ENCODE results near the gene NTNG1.
A peak's percentile ranks its signal among the peaks of the same experiment; 100 is the strongest.

NTNG1 gene

DNA sequence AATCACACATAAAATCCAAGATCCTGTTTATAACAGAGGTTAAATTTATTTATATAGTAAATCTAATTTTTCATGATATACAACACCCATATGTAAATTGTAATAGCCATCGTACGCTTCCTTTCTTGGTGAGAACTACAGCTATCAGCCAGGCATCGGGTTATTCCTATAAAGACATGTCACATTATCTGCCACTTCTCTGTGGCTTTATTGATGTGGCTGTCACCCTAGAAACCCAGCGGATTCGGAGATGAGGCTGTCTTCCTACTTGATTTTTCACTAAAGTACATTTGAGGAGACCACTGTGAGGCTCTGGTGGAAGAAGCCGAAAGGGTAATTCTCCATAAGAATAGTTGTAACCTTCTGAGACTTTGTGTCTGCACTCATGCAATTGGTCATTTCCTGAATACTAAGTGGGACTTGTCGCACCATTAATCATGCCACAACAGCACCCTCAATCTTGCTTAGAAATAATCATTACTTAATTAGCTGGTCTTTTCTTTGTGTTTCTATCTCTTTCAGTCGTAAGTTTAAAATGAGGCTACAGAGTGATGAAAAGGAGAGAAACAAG, 106.0 kb downstream of the NTNG1 start:
- H3K9me3 Mint-ChIP-seq = no peaks in the 10 kb centered on the region
- DNase-seq = no peak
- H3K27ac Mint-ChIP-seq = peak overlapping the region; percentile 83
- H3K4me3 Mint-ChIP-seq = peak overlapping the region in 1 of 2 donors; percentile 17
- peaks cover 11% of the 10 kb centered on the region in 2 donors for H3K4me1 Mint-ChIP-seq
- ATAC-seq (replicated peaks) = peak; percentile 41 to 76
- no peaks in the 10 kb centered on the region for H3K36me3 Mint-ChIP-seq
- no peaks in the 10 kb centered on the region for H3K27me3 Mint-ChIP-seq

DNA sequence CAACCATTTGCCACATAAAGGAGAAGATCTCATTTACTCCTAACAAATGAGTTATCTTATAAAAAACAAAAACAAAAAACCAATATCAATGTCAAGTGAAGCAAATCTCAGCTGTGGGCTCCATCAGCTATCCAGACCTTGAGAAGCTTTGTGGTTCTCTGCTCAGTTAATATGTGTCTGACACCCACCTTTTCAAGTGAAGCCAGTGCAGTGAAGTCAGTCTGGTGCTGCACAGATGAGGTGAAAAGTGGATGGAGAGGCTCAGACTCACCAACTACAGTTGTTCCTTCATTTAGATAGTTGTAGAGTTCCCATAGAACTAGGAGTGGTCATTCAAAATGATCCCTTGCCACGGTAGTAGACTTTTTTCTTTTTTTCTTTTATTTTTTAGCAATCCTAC, 106.8 kb downstream of the NTNG1 start:
- ATAC-seq (replicated peaks) (peak in 1 of 2 donors; percentile 47), DNase-seq (no peak)
- Mint-ChIP-seq H3K4me1 (peaks cover 14 to 19% of the 10 kb centered on the region in 2 donors), H3K9me3 (no peaks in the 10 kb centered on the region), H3K4me3 (no peak overlapping the region), H3K27me3 (no peaks in the 10 kb centered on the region), H3K27ac (peak overlapping the region; percentile 83), H3K36me3 (no peaks in the 10 kb centered on the region)

GRCh38 chr1:107250169-107250568, 109.3 kb downstream of the NTNG1 start:
- Mint-ChIP-seq H3K4me1 (peaks cover 12 to 20% of the 10 kb centered on the region in 2 donors), H3K9me3 (no peaks in the 10 kb centered on the region), H3K36me3 (no peaks in the 10 kb centered on the region), H3K27me3 (no peaks in the 10 kb centered on the region), H3K4me3 (no peak overlapping the region), H3K27ac (no peak overlapping the region)
- ATAC-seq (replicated peaks) (no peak), DNase-seq (no peak)

DNA sequence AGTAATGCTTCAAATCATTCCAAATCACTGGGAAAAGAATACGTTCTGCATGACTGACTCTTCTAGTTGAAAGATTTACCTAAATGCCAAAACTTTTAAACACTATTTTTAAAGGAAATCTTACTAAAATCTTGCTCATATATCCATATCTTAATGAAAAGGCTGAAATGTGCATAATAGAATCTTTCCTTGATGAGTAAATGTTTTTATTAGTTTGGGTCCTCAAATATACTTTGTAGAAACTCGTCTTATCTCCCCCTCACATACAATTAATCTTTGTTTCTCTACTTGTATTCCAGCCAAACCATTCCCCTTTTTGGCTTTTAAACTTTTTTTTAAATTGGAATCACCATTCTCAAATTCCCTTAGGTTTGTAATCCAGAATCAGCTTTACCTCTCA, 110.2 kb downstream of the NTNG1 start:
- Mint-ChIP-seq H3K27me3 (no peaks in the 10 kb centered on the region), H3K36me3 (no peaks in the 10 kb centered on the region), H3K4me1 (peaks cover 12 to 20% of the 10 kb centered on the region in 2 donors), H3K27ac (no peak overlapping the region), H3K9me3 (no peaks in the 10 kb centered on the region), H3K4me3 (no peak overlapping the region)
- ATAC-seq (replicated peaks) = no peak
- DNase-seq = no peak

DNA sequence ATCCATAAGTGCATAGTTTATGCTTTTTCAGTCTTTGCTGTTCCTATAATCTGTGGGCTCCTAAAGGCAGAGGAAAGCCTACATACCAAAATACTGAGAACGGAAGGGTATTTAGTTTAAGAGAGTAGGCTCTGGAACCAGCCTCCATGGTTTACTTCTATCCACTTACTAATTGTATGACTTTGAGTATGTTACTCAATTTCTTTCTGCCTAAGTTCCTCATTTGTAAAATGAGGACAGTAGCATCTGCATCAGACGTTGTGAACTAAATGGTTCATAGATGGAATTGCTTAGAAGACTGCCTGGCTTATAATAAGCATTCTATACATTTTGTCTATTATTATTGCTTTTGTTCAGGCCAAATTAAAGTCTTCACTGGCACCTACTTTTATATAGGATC, 111.0 kb downstream of the NTNG1 start:
- Mint-ChIP-seq H3K36me3 (no peaks in the 10 kb centered on the region), H3K4me3 (no peak overlapping the region), H3K4me1 (peaks cover 15 to 20% of the 10 kb centered on the region in 2 donors), H3K27me3 (no peaks in the 10 kb centered on the region), H3K9me3 (no peaks in the 10 kb centered on the region), H3K27ac (no peak overlapping the region)
- DNase-seq (no peak), ATAC-seq (replicated peaks) (peak; percentile 66 to 72)

DNA sequence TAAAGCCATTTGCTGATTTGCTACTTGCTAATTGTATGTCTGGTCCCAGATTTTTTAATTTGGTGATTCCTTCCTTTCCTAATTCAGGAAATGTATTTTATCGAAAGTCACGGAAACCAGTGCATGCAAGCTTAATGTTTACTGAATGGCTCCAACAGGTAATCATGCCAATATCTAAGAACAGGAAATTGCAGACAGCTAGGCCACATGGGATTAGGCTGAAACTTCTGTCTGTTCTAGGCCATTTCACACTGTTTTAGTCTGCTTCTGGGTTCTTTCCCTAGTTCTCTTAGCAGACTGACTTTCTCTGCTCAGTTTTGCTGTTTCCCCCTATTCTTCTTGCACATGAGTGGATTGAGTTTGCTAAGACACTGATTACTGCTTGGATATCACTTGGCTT, 111.4 kb downstream of the NTNG1 start:
- Mint-ChIP-seq H3K4me1 (peaks cover 15 to 16% of the 10 kb centered on the region in 2 donors), H3K36me3 (no peaks in the 10 kb centered on the region), H3K4me3 (no peak overlapping the region), H3K27ac (no peak overlapping the region), H3K9me3 (no peaks in the 10 kb centered on the region), H3K27me3 (no peaks in the 10 kb centered on the region)
- DNase-seq = no peak
- ATAC-seq (replicated peaks) = peak; percentile 77

DNA sequence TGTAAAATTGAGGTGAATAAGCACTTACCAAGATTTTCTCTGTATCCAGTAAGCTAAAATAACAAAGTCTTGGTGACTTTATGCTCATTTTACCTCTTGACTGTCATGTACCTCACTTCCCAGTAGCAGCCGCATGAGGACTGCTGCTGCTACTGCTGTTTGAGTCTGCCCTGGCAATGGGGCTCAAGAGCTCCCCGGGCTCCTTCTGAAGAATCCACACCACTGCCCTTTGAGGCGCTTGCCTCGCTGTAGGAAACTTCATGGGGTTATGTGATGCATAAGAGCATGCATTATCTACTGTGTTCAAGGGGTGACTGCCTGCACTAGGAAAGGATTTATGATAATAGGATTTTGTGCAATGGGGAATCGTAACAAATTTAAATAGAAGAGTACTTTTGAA, 113.5 kb downstream of the NTNG1 start:
- Mint-ChIP-seq H3K4me3 (no peak overlapping the region), H3K27ac (no peak overlapping the region), H3K36me3 (no peaks in the 10 kb centered on the region), H3K9me3 (no peaks in the 10 kb centered on the region), H3K27me3 (no peaks in the 10 kb centered on the region), H3K4me1 (peaks cover 12 to 13% of the 10 kb centered on the region in 2 donors)
- ATAC-seq (replicated peaks) (no peak), DNase-seq (no peak)

DNA sequence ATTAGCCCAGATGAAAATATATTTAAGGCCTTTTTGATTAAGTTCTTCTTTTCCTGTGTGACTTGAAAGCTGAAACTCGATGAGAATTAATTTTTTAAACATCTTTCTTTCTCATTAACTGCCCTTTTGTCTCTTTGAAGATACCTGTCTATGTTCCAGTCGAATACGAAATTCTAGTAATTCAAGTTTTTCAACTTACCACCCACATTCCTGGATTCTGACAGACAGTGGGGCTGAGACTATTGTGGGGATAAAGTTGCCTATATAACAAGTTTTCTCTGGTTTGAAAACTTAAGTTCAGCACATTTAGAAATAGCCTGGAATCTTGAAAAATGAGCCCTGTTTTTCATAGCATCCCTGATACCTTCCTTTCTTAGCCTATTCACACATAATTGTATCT, 114.6 kb downstream of the NTNG1 start:
- DNase-seq (no peak), ATAC-seq (replicated peaks) (no peak)
- Mint-ChIP-seq H3K27ac (no peak overlapping the region), H3K4me3 (no peak overlapping the region), H3K4me1 (peaks cover 12% of the 10 kb centered on the region in 2 donors), H3K36me3 (no peaks in the 10 kb centered on the region), H3K9me3 (no peaks in the 10 kb centered on the region), H3K27me3 (no peaks in the 10 kb centered on the region)

GRCh38 chr1:107262467-107263286, 121.8 kb downstream of the NTNG1 start:
- no peaks in the 10 kb centered on the region for H3K36me3 Mint-ChIP-seq
- H3K4me1 Mint-ChIP-seq = peaks cover 8 to 10% of the 10 kb centered on the region in 2 donors
- ATAC-seq (replicated peaks) (no peak), DNase-seq (no peak)
- H3K27ac Mint-ChIP-seq = no peak overlapping the region
- no peaks in the 10 kb centered on the region for H3K27me3 Mint-ChIP-seq
- H3K9me3 Mint-ChIP-seq = peaks cover 3 to 7% of the 10 kb centered on the region in 2 donors
- no peak overlapping the region for H3K4me3 Mint-ChIP-seq

- Mint-ChIP-seq H3K4me3 (no peak overlapping the region), H3K27me3 (no peaks in the 10 kb centered on the region), H3K9me3 (peaks cover 3 to 7% of the 10 kb centered on the region in 2 donors), H3K4me1 (peaks cover 8 to 10% of the 10 kb centered on the region in 2 donors), H3K27ac (no peak overlapping the region), H3K36me3 (no peaks in the 10 kb centered on the region)
- DNase-seq = no peak
- no peak for ATAC-seq (replicated peaks)
Measured at GRCh38 chr1:107263291-107263915, 122.6 kb downstream of the NTNG1 start.

GRCh38 chr1:107264007-107264406, 123.2 kb downstream of the NTNG1 start:
- peaks cover 8 to 10% of the 10 kb centered on the region in 2 donors for H3K4me1 Mint-ChIP-seq
- no peak for ATAC-seq (replicated peaks)
- H3K27me3 Mint-ChIP-seq = no peaks in the 10 kb centered on the region
- DNase-seq = no peak
- H3K4me3 Mint-ChIP-seq = no peak overlapping the region
- H3K9me3 Mint-ChIP-seq = peaks cover 3 to 7% of the 10 kb centered on the region in 2 donors
- no peaks in the 10 kb centered on the region for H3K36me3 Mint-ChIP-seq
- no peak overlapping the region for H3K27ac Mint-ChIP-seq

GRCh38 chr1:107264561-107264960, 123.7 kb downstream of the NTNG1 start:
- H3K27me3 Mint-ChIP-seq = no peaks in the 10 kb centered on the region
- ATAC-seq (replicated peaks) = no peak
- no peak overlapping the region for H3K4me3 Mint-ChIP-seq
- DNase-seq = no peak
- peaks cover 8 to 10% of the 10 kb centered on the region in 2 donors for H3K4me1 Mint-ChIP-seq
- peaks cover 3 to 7% of the 10 kb centered on the region in 2 donors for H3K9me3 Mint-ChIP-seq
- no peaks in the 10 kb centered on the region for H3K36me3 Mint-ChIP-seq
- no peak overlapping the region for H3K27ac Mint-ChIP-seq

GRCh38 chr1:107267489-107267888, 126.7 kb downstream of the NTNG1 start:
- H3K27ac Mint-ChIP-seq = no peak overlapping the region
- H3K4me3 Mint-ChIP-seq = no peak overlapping the region
- ATAC-seq (replicated peaks) (no peak), DNase-seq (no peak)
- H3K36me3 Mint-ChIP-seq = no peaks in the 10 kb centered on the region
- peaks cover 2 to 3% of the 10 kb centered on the region in 2 donors for H3K9me3 Mint-ChIP-seq
- H3K27me3 Mint-ChIP-seq = no peaks in the 10 kb centered on the region
- H3K4me1 Mint-ChIP-seq = peaks cover 6 to 10% of the 10 kb centered on the region in 2 donors

DNA sequence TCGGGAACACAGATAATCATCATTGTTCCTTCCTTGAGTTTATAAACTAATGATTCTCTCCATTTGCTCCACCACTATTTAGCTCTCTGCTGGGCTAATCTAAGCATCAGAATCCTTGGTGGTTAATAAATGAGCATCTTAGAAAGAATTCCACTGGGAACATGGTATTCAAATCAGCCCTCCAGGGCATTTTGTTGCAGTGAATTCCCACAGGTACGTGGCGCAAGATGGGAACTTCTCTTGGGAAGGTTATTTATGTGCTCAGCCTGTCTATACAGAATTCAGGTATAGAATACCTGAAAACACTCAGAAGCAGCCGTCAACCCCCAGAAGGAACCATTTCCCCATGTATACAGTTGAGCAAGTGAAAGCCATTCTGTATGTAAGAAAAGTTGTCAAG, 131.5 kb downstream of the NTNG1 start:
- H3K4me3 Mint-ChIP-seq = no peak overlapping the region
- H3K9me3 Mint-ChIP-seq = no peaks in the 10 kb centered on the region
- ATAC-seq (replicated peaks) (no peak), DNase-seq (no peak)
- peaks cover 0 to 4% of the 10 kb centered on the region in 2 donors for H3K4me1 Mint-ChIP-seq
- H3K36me3 Mint-ChIP-seq = no peaks in the 10 kb centered on the region
- no peak overlapping the region for H3K27ac Mint-ChIP-seq
- no peaks in the 10 kb centered on the region for H3K27me3 Mint-ChIP-seq

GRCh38 chr1:107273515-107273914, 132.7 kb downstream of the NTNG1 start:
- H3K4me3 Mint-ChIP-seq = no peak overlapping the region
- no peaks in the 10 kb centered on the region for H3K9me3 Mint-ChIP-seq
- no peak overlapping the region for H3K27ac Mint-ChIP-seq
- H3K4me1 Mint-ChIP-seq = peaks cover 0 to 4% of the 10 kb centered on the region in 2 donors
- H3K36me3 Mint-ChIP-seq = no peaks in the 10 kb centered on the region
- ATAC-seq (replicated peaks) (no peak), DNase-seq (no peak)
- H3K27me3 Mint-ChIP-seq = no peaks in the 10 kb centered on the region
